HG03196 (cell line): ENCODE data around the gene C2orf49.

Experiments
- ATAC-seq: cut with Tn5 transposase; IDR thresholded peaks from one replicate; pipeline ENCODE4 v1.9.1; 2021; ENCODE audit not compliant: unreplicated experiment

C2orf49 gene

GRCh38 chr2:105381101-105381668, 43.8 kb downstream of the C2orf49 start:
- no peak for ATAC-seq

GRCh38 chr2:105382177-105382576, 44.8 kb downstream of the C2orf49 start:
- ATAC-seq: no peak

GRCh38 chr2:105383432-105384166, 46.3 kb downstream of the C2orf49 start:
- no peak for ATAC-seq

GRCh38 chr2:105384216-105384615, 46.9 kb downstream of the C2orf49 start:
- ATAC-seq: no peak

GRCh38 chr2:105384861-105385260, 47.5 kb downstream of the C2orf49 start:
- ATAC-seq: no peak

- ATAC-seq: no peak
Measured at GRCh38 chr2:105385731-105386540, 48.6 kb downstream of the C2orf49 start.

GRCh38 chr2:105387225-105387624, 49.9 kb downstream of the C2orf49 start:
- ATAC-seq: no peak

GRCh38 chr2:105388971-105389381, 51.6 kb downstream of the C2orf49 start:
- ATAC-seq: no peak

- ATAC-seq: no peak
Measured at GRCh38 chr2:105390454-105390853, 53.1 kb downstream of the C2orf49 start.

- no peak for ATAC-seq
Measured at GRCh38 chr2:105391058-105391627, 53.8 kb downstream of the C2orf49 start.

- ATAC-seq: no peak
Measured at GRCh38 chr2:105391763-105392662, 54.7 kb downstream of the C2orf49 start.

GRCh38 chr2:105393373-105394055, 56.2 kb downstream of the C2orf49 start:
- ATAC-seq: no peak

GRCh38 chr2:105394951-105395611, 57.7 kb downstream of the C2orf49 start:
- ATAC-seq: no peak

GRCh38 chr2:105395691-105396090, 58.4 kb downstream of the C2orf49 start:
- ATAC-seq: no peak

GRCh38 chr2:105396254-105397024, 59.1 kb downstream of the C2orf49 start:
- no peak for ATAC-seq

- no peak for ATAC-seq
Measured at GRCh38 chr2:105397025-105397722, 59.8 kb downstream of the C2orf49 start.

GRCh38 chr2:105397953-105398335, 60.6 kb downstream of the C2orf49 start:
- no peak for ATAC-seq
